Neural crest cell (in vitro differentiated cells): ENCODE measurements around the gene CALML5. TPM values are rescaled to one million over a fixed set of nuclear protein-coding genes. Genes with fewer than 3 reads are reported as not detected.

Experiments used
- DNase-seq: peaks from one replicate; pipeline ENCODE4 v3.0.0; 2021; ENCODE audit warnings: low read depth, mixed read lengths, low spot score
- H3K27ac Mint-ChIP-seq: one replicate; pipeline ENCODE4 v1.8.0; 2021; ENCODE audit warnings: mild to moderate bottlenecking, mixed read lengths; ENCODE audit not compliant: unreplicated experiment
- H3K27me3 Mint-ChIP-seq: 2 replicates; pipeline ENCODE4 v1.8.0; 2021; ENCODE audit warnings: low read depth, mild to moderate bottlenecking, mixed read lengths
- H3K36me3 Mint-ChIP-seq: 2 replicates; pipeline ENCODE4 v1.8.0; 2021; ENCODE audit warnings: low read depth, mild to moderate bottlenecking, mixed read lengths
- H3K4me1 Mint-ChIP-seq: 2 replicates; pipeline ENCODE4 v1.8.0; 2021; ENCODE audit warnings: mixed read lengths
- H3K4me3 Mint-ChIP-seq: one replicate; pipeline ENCODE4 v1.8.0; 2021; ENCODE audit warnings: mild to moderate bottlenecking, mixed read lengths
- H3K9me3 Mint-ChIP-seq: 2 replicates; pipeline ENCODE4 v1.8.0; 2021; ENCODE audit warnings: mixed read lengths
- total RNA-seq: library from RNA; stranded (reverse); gene quantifications from 2 replicates; pipeline ENCODE4 v1.2.1, GENCODE V29; 2021
- TF ChIP-seq, protein P1 (sequence below): fragments of 200-600 bp; sonication (generic); conservative IDR thresholded peaks from 2 replicates; pipeline ENCODE4 v1.5.0; 2021; ENCODE audit warnings: antibody characterized with exemption, mild to moderate bottlenecking

Gene CALML5
- total RNA-seq, 1 donor from 2014 or later: not detected

DNA sequence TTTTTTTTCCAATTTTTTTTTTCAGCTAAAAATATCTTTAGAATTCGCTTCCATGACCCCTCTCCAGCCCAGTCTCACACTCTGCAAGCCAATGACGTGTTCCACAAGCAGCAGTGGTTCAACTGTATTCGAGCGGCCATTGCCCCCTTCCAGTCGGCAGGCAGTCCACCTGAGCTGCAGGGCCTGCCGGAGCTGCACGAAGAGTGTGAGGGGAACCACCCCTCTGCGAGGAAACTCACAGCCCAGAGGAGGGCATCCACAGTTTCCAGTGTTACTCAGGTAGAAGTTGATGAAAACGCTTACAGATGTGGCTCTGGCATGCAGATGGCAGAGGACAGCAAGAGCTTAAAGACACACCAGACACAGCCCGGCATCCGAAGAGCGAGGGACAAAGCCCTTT lies 42.8 kb downstream of the CALML5 start:
- Mint-ChIP-seq H3K27me3 (no peaks in the 10 kb centered on the region), H3K9me3 (no peaks in the 10 kb centered on the region), H3K4me1 (peaks cover 16% of the 10 kb centered on the region), H3K36me3 (peaks cover 39% of the 10 kb centered on the region), H3K27ac (no peak overlapping the region), H3K4me3 (no peak overlapping the region)
- no peak for DNase-seq
- TF ChIP-seq, protein P1, sequence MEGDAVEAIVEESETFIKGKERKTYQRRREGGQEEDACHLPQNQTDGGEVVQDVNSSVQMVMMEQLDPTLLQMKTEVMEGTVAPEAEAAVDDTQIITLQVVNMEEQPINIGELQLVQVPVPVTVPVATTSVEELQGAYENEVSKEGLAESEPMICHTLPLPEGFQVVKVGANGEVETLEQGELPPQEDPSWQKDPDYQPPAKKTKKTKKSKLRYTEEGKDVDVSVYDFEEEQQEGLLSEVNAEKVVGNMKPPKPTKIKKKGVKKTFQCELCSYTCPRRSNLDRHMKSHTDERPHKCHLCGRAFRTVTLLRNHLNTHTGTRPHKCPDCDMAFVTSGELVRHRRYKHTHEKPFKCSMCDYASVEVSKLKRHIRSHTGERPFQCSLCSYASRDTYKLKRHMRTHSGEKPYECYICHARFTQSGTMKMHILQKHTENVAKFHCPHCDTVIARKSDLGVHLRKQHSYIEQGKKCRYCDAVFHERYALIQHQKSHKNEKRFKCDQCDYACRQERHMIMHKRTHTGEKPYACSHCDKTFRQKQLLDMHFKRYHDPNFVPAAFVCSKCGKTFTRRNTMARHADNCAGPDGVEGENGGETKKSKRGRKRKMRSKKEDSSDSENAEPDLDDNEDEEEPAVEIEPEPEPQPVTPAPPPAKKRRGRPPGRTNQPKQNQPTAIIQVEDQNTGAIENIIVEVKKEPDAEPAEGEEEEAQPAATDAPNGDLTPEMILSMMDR: no peak

DNA sequence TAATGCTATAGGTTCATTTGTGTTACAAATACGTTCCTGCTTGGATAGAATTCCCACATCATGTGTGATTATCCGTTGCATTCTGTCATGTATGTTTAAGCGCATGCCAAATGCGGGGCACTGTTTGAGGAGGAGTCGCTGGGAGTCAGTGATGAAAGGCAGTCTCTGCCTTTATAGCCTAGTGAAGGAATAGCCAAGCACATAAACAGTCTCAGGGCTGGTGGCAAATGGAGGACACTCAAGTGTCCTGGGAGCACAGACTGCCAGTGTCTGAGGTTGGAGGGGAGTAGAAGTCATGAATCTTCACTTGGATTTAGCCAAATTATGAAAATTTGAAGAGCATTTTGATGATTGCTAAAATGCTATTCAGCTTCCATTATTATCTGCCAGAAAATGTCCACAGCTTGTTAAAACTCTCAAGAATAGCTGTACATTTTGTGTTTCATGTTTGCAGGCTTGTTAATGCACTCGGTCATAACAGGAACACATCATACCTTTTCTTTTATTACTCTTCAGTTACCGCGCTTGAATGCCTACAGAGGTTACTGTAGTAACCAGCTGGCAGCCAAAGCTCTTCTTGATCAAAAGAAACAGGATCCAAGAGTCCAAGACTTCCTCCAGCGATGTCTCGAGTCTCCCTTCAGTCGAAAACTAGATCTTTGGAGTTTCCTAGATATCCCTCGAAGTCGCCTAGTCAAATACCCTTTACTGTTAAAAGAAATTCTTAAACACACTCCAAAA lies 45.5 kb downstream of the CALML5 start:
- DNase-seq: no peak
- H3K9me3 Mint-ChIP-seq: no peaks in the 10 kb centered on the region
- peaks cover 21% of the 10 kb centered on the region for H3K36me3 Mint-ChIP-seq
- peaks cover 19% of the 10 kb centered on the region for H3K4me1 Mint-ChIP-seq
- no peak overlapping the region for H3K4me3 Mint-ChIP-seq
- TF ChIP-seq, protein P1: no peak
- no peaks in the 10 kb centered on the region for H3K27me3 Mint-ChIP-seq
- no peak overlapping the region for H3K27ac Mint-ChIP-seq

DNA sequence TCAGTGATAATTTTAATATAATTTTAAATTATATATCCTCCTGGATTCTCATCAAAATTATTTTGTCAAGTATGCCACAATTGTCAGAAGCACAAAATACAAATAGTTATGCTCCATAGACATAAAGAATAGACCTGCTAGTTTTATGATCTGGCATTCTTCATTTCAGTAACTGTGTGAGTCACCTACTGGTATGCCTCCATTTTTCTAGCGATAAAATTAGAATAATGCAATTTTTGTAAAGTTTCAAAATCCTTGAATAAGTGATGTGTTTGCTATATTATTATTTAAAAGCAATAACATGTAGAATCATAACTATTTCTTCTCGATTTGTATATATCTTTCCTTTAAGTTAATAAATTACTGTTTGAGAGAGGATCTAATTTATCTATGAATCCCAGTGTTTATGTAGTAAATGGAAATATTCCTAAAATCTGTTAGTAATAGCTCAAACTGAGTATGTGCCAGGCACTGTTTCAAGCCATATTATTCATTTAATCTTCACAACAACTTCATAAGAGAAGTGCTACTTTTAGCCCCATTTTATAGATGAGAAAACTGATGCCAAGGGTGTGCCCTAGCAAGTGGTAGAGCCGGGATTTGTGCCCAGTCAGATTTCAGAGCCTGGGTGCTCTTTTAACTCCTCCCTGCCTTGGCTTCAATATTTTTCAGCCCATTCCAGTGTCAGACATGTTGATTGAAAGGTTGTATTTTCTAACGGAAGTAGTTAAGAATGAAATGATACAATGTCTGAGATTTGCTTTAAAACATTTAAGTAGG lies 48.6 kb downstream of the CALML5 start:
- peaks cover 10% of the 10 kb centered on the region for H3K36me3 Mint-ChIP-seq
- H3K9me3 Mint-ChIP-seq: no peaks in the 10 kb centered on the region
- TF ChIP-seq, protein P1: no peak
- DNase-seq: no peak
- H3K27me3 Mint-ChIP-seq: no peaks in the 10 kb centered on the region
- peak overlapping the region; percentile 49 for H3K4me3 Mint-ChIP-seq
- peaks cover 41% of the 10 kb centered on the region for H3K4me1 Mint-ChIP-seq
- peak overlapping the region; percentile 79 for H3K27ac Mint-ChIP-seq

DNA sequence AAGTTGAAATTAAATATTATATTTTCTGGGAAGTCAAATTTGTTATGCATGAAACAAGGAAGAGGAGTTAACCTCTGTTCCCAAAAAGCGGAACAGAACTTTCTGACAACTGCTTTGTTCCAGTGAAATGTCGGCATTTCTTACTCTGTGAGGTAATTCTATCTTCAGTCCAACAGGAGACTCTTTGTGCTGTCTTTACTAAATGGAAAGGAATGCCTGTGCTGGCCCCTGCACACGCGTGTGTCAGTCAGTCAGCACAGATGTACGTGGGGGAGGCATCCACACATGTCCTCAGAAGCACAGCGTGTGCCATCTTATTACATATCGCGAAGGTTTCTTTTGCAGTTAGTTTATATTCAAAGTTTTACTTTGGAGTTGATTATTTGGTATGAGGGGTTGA lies 49.5 kb downstream of the CALML5 start:
- DNase-seq: no peak
- TF ChIP-seq, protein P1: peak; percentile 33
- no peaks in the 10 kb centered on the region for H3K9me3 Mint-ChIP-seq
- H3K27ac Mint-ChIP-seq: peak overlapping the region; percentile 96
- peaks cover 10% of the 10 kb centered on the region for H3K36me3 Mint-ChIP-seq
- H3K4me3 Mint-ChIP-seq: peak overlapping the region; percentile 81
- H3K27me3 Mint-ChIP-seq: no peaks in the 10 kb centered on the region
- H3K4me1 Mint-ChIP-seq: peaks cover 41% of the 10 kb centered on the region

DNA sequence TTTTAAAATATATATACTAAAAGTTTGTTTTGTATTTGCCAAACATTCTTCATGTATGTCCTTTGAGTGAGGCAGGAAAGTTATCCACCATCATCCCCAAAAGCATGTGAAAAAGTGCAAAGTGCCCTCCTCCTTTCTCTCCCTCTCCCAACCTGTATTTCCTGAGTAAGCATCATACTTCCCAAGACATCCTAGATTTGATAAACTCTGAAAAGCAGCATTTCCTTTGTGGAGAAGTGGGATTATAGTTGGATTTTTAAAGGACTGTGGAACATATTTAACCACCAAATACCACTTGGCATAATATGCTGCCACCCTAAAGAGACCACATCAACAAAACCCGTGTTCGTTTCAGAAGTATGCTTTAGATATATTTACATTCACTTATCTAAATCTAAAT lies 50.1 kb downstream of the CALML5 start:
- Mint-ChIP-seq H3K4me1 (peaks cover 41% of the 10 kb centered on the region), H3K27ac (peak overlapping the region; percentile 91), H3K4me3 (peak overlapping the region; percentile 22), H3K9me3 (no peaks in the 10 kb centered on the region), H3K36me3 (peaks cover 10% of the 10 kb centered on the region), H3K27me3 (no peaks in the 10 kb centered on the region)
- no peak for DNase-seq
- TF ChIP-seq, protein P1: no peak

Other genes with a start within 250 kb of the CALML5 start
- gene UCN3, start 134.6 kb downstream of the CALML5 start, total RNA-seq: not detected in 2 replicates
- gene TUBAL3, start 94.7 kb downstream of the CALML5 start, total RNA-seq: not detected in 2 replicates
- 70.2 and 74.2 TPM in 2 replicates for gene NET1, start 87.0 kb downstream of the CALML5 start, total RNA-seq
- gene CALML3, start 25.4 kb upstream of the CALML5 start, total RNA-seq: not detected in 2 replicates
- 40.8 and 41.0 TPM in 2 replicates for gene ASB13, start 167.0 kb upstream of the CALML5 start, total RNA-seq
- gene TASOR2, start 185.3 kb upstream of the CALML5 start, total RNA-seq: 49.1 and 49.8 TPM in 2 replicates